AG04449 (cell line): Measurements from ENCODE around the gene GGN.

Source experiments
- CTCF ChIA-PET: fragments of 350-600 bp; formaldehyde crosslinking; extraction: SDS; loops from one replicate; lab custom pipeline; 2021; ENCODE audit warnings: antibody characterized with exemption; lab: Yijun Ruan, JAX
- POLR2A ChIA-PET: fragments of 400-600, 350-600 bp; formaldehyde crosslinking; extraction: SDS; loops from one replicate; lab custom pipeline; 2020; ENCODE audit warnings: antibody characterized with exemption, inconsistent platforms; lab: Yijun Ruan, JAX
- DNase-seq: peaks from one replicate; pipeline ENCODE4 v3.0.0-alpha.2; 2010; ENCODE audit warnings: low read depth, low spot score
- H3K4me3 ChIP-seq: 2 replicates; pipeline ENCODE4 v1.5.1; 2011; ENCODE audit warnings: low read depth, mild to moderate bottlenecking, control low read depth, low read length
- TF ChIP-seq, protein P1 (sequence below): IDR thresholded peaks from one replicate; pipeline ENCODE4 v1.5.1; 2011; ENCODE audit warnings: mild to moderate bottlenecking, moderate library complexity, low read length, control low read depth, inconsistent platforms; ENCODE audit not compliant: insufficient read depth; ENCODE audit errors: missing control alignments

GGN gene

GRCh38 chr19:38389957-38390924 is 2.4 kb upstream of the GGN start:
- POLR2A ChIA-PET, result interaction anchor here (1.1 to 3.6 kb wide), 4 partner anchors 9 to 16 kb away, joined by 4 to 35 read pairs (median 16); partner anchors contain the start of genes FAM98C and PSMD8
- DNase-seq, result no peak
- peak overlapping the region; percentile 75 for H3K4me3 ChIP-seq
- TF ChIP-seq, protein P1, sequence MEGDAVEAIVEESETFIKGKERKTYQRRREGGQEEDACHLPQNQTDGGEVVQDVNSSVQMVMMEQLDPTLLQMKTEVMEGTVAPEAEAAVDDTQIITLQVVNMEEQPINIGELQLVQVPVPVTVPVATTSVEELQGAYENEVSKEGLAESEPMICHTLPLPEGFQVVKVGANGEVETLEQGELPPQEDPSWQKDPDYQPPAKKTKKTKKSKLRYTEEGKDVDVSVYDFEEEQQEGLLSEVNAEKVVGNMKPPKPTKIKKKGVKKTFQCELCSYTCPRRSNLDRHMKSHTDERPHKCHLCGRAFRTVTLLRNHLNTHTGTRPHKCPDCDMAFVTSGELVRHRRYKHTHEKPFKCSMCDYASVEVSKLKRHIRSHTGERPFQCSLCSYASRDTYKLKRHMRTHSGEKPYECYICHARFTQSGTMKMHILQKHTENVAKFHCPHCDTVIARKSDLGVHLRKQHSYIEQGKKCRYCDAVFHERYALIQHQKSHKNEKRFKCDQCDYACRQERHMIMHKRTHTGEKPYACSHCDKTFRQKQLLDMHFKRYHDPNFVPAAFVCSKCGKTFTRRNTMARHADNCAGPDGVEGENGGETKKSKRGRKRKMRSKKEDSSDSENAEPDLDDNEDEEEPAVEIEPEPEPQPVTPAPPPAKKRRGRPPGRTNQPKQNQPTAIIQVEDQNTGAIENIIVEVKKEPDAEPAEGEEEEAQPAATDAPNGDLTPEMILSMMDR, result no peak
- CTCF ChIA-PET, result interaction anchor here (0.7 to 2.0 kb wide), 7 partner anchors 9 to 165 kb away, joined by 3 to 17 read pairs (median 3); partner anchors contain the start of gene FAM98C

DNA sequence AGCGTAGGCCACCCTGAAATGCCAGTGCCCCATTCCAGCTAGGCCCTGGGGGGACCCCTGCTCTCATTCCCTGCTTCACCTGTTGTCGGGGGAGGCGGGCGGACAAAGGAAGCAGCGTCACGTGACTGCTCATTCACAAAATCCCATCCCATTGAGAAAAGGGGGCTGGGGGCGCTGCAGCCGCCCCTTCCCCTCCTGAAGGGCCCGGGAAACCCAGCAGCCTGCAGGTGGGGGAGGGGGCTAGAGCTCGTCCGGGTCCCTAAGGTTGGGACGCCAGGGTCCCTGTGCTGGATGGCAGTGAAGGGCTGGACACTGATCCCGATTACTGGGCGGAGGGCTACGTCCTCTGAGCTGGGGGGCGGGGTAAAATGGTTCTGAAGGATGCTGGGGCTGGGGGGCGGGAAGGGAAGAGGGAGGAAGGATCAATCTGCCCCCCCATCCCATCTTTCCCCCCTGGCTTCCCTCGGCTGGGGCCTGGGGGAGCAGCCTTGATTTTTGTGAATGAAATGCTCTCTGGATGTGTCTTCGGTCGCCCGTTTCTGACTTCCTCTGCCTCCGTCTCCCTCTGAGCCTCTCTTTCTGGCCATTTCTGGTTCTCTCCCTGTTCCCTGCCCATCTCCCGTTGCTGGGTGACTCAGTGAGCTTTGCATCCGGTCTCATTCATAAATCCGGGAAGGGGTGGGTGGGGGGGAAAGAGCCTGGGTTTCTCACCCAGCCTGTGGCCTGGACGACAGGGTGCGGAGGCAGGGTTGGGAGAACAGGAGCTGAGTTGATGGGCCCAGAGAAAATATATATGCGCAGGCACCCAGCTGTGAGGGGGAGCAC is 1.5 kb upstream of the GGN start:
- TF ChIP-seq, protein P1, result no peak
- peak overlapping the region; percentile 75 for H3K4me3 ChIP-seq
- ChIA-PET POLR2A (interaction anchor here (0.5 to 3.6 kb wide), 5 partner anchors 10 to 37 kb away, joined by 3 to 35 read pairs (median 7); partner anchors contain the start of genes FAM98C and PSMD8), CTCF (interaction anchor here (0.7 to 2.0 kb wide), 8 partner anchors 10 to 164 kb away, joined by 3 to 17 read pairs (median 4); partner anchors contain the start of gene FAM98C)
- no peak for DNase-seq

DNA sequence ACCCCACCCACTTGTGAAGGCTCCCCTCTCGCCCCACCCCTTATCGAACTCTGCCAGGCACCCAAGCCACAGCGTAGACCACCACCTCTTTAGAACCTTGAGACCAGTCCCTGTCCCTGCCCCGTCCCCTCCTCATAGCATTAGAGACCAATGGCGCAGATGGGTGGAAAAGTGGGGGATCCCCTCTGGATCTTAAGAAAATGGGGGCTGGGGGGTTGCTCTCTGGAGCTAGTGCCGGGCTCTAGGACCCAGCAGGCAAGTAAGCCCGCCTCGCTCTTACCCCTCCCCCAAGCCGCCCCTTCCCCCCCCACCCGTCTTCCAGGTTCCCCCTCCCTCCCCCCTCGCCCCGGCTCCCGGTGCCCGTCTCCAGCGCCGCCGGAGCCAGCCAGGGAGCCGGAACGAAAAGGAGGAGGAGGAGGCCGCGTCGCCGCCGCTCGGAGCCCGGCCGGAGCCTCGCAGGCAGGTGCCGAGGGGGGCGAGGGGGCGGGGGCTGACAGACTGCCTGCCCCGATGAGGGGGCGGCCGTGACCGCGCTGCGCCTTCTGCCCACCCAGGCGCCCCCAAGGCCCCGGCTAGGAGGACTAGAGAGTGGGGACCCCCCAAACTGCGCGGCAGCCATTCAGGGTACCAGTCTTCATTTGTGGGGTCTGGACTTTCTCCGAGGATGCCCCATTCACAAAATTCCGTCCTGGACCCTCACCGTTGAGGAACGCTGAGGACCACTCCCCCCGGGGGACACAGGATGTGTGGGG is 691 bp upstream of the GGN start, which contains the start of gene SPRED3:
TSS of gene SPRED3 (plus strand) at position 349 of the 752 bp plus-strand sequence. CDS start 1,606 bp downstream, outside the sequence.
- CTCF ChIA-PET, result interaction anchor here (0.9 to 5.8 kb wide), 10 partner anchors 12 to 154 kb away, joined by 3 to 41 read pairs (median 8); partner anchors contain the start of genes FAM98C and PSMD8
- no peak for DNase-seq
- TF ChIP-seq, protein P1, result no peak
- POLR2A ChIA-PET, result interaction anchor here (0.5 to 3.6 kb wide), 5 partner anchors 10 to 481 kb away, joined by 3 to 35 read pairs (median 4); partner anchors contain the start of genes PSMD8 and SIPA1L3
- H3K4me3 ChIP-seq, result peak within 1 kb of the TSS; percentile 75

DNA sequence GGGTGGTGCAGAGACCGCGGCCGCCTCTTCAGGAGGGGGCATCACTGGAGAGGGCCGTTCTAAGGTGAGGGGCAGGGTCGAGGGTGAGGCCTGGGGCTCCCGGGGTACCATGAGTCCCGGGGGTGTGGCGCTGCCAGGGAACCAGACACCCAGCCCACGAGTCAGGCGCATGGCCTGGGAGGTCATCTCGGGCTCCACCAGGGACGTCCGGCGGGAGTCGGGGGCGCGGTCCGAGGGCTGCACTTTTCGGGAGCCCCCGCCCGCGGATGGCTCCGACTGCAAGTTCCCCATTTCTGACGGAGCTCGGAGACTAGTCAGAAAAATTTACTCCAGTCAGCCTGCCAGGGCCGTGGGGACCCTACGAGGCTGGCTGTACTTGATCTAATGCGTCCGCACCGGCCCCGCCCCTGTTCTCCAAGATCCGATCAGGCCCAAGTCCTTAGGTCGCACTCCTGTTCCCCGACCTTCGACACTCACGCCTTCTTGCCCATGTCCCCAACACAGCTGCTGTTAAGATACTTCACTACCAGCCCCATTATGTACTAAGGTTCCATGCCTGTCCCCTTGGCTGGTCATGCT is 774 bp downstream of the GGN start:
- ChIA-PET CTCF (interaction anchor here (0.9 to 5.8 kb wide), 4 partner anchors 11 to 153 kb away, joined by 3 to 41 read pairs (median 10); partner anchors contain the start of genes FAM98C and PSMD8), POLR2A (interaction anchor here (1.1 to 3.6 kb wide), 3 partner anchors 10 to 480 kb away, joined by 3 to 35 read pairs (median 26); partner anchors contain the start of genes PSMD8 and SIPA1L3)
- no peak for DNase-seq
- H3K4me3 ChIP-seq, result peak overlapping the region; percentile 75
- TF ChIP-seq, protein P1, result no peak
